A549 (cell line): Measurements from ENCODE around the gene ZNF536. TPM values are rescaled to one million over a fixed set of nuclear protein-coding genes. Genes with fewer than 3 reads are reported as not detected.

ENCODE experiments used
- ATAC-seq, 2 experiments: fragments of 200-7000 bp in 1 of 2; fragments of >200 bp in 1 of 2; cut with Nextera tagmentation in 1 of 2; cut with Tn5 transposase in 1 of 2; 3 replicates each; pipeline versions ENCODE4 v1.8.0 to v1.9.1; 2018 to 2020; ENCODE audit warnings: mild to moderate bottlenecking in 1 of 2, moderate library complexity in 1 of 2
- CTCF ChIA-PET: fragments of 300-600 bp; sonication (Branson Sonifier 250); formaldehyde crosslinking; extraction: SDS; loops from one replicate; lab custom pipeline; 2021; ENCODE audit warnings: antibody characterized with exemption, inconsistent platforms; lab: Yijun Ruan, JAX
- POLR2A ChIA-PET: fragments of 350-600 bp; formaldehyde crosslinking; extraction: SDS; loops from one replicate; lab custom pipeline; 2021; ENCODE audit warnings: antibody characterized with exemption, inconsistent platforms; lab: Yijun Ruan, JAX
- DNase-seq, 2 experiments: peaks; one replicate each; pipeline versions ENCODE4 v3.0.0 to v3.0.0-alpha.2; 2011 to 2016; ENCODE audit warnings: low read depth in 1 of 2, low spot score in 1 of 2
- FAIRE-seq: peaks from 2 replicates; lab custom pipeline; 2011; peaks lifted over from hg19 to GRCh38; lab: Jason Lieb, UNC
- H3K27ac ChIP-seq, 2 experiments: fragments of >200 bp; sonication (Bioruptor Twin); formaldehyde crosslinking; 3 replicates each; pipeline ENCODE4 v1.5.1; 2016 to 2017
- H3K4me1 ChIP-seq: fragments of >200 bp; sonication (Bioruptor Twin); formaldehyde crosslinking; 3 replicates; pipeline ENCODE4 v1.6.1; 2016
- H3K4me2 ChIP-seq: fragments of >200 bp; sonication (Bioruptor Twin); formaldehyde crosslinking; 3 replicates; pipeline ENCODE4 v1.6.1; 2016
- H3K4me3 ChIP-seq: fragments of >200 bp; sonication (Bioruptor Twin); formaldehyde crosslinking; 3 replicates; pipeline ENCODE4 v1.5.1; 2016
- H3K9me3 ChIP-seq: fragments of >200 bp; sonication (Bioruptor Twin); formaldehyde crosslinking; 3 replicates; pipeline ENCODE4 v1.6.1; 2016
- CBX2 ChIP-seq: fragments of 200-600 bp; sonication (generic); IDR thresholded peaks from 2 replicates; pipeline ENCODE4 v1.6.1; 2016; ENCODE audit warnings: low read depth, mild to moderate bottlenecking, borderline replicate concordance
- EHF ChIP-seq: fragments of 250-450 bp; sonication (Bioruptor Pico); IDR thresholded peaks from 2 replicates; pipeline ENCODE4 v1.5.0; 2020; ENCODE audit warnings: mild to moderate bottlenecking
- EHMT2 ChIP-seq: fragments of 200-600 bp; sonication (generic); IDR thresholded peaks from 2 replicates; pipeline ENCODE4 v1.6.1; 2016; ENCODE audit warnings: antibody characterized with exemption, low read depth, mild to moderate bottlenecking, moderate library complexity
- GATA3 ChIP-seq: IDR thresholded peaks from 2 replicates; pipeline ENCODE4 v1.6.1; 2012; ENCODE audit warnings: borderline replicate concordance
- HOXB13 ChIP-seq: fragments of 250-450 bp; sonication (Bioruptor Pico); IDR thresholded peaks from 2 replicates; pipeline ENCODE4 v1.5.0; 2020; ENCODE audit warnings: low read depth, mild to moderate bottlenecking, moderate library complexity
- HOXB5 ChIP-seq: fragments of 250-450 bp; sonication (Bioruptor Pico); IDR thresholded peaks from 2 replicates; pipeline ENCODE4 v1.5.0; 2020; ENCODE audit warnings: mild to moderate bottlenecking, moderate library complexity
- MAFK ChIP-seq: fragments of 450-650 bp; IDR thresholded peaks from 2 replicates; pipeline ENCODE4 v1.6.1; 2014; ENCODE audit not compliant: partially characterized antibody
- MYC ChIP-seq: IDR thresholded peaks from 2 replicates; pipeline ENCODE4 v1.6.1; 2012; ENCODE audit warnings: mild to moderate bottlenecking, inconsistent platforms, low read length, improper control_type of control experiment, borderline replicate concordance
- POLR2AphosphoS2 ChIP-seq: conservative IDR thresholded peaks from 2 replicates; pipeline ENCODE4 v1.6.1; 2012; ENCODE audit warnings: low read length, improper control_type of control experiment, inconsistent platforms
- TFCP2L1 ChIP-seq: fragments of 250-450 bp; sonication (Bioruptor Pico); IDR thresholded peaks from 2 replicates; pipeline ENCODE4 v1.5.0; 2021; ENCODE audit warnings: mild to moderate bottlenecking
- TP53 ChIP-seq: fragments of 250-450 bp; sonication (Bioruptor Pico); IDR thresholded peaks from 2 replicates; pipeline ENCODE4 v1.5.0; 2021; ENCODE audit warnings: mild to moderate bottlenecking, moderate library complexity
- ZFP36 ChIP-seq: fragments of 450-650 bp; IDR thresholded peaks from 2 replicates; pipeline ENCODE4 v1.6.1; 2014; ENCODE audit warnings: borderline replicate concordance; ENCODE audit not compliant: partially characterized antibody
- ZSCAN20 ChIP-seq: fragments of 250-450 bp; sonication (Bioruptor Pico); IDR thresholded peaks from 2 replicates; pipeline ENCODE4 v1.8.0; 2022; ENCODE audit warnings: mild to moderate bottlenecking, moderate library complexity
- WGBS: methylation state at CpG from one replicate; pipeline ENCODE4 v1.1.6; 2017; ENCODE audit errors: missing lambda C conversion rate; 5-methylcytosine and 5-hydroxymethylcytosine counted together
- polyA plus RNA-seq, 4 experiments: library from polyadenylated mRNA; depleted of rRNA in 3 of 4; stranded (reverse); fragments of >200 nt; fragmentation: RNase III in 1 of 4; extraction: RNeasy Plus Mini Kit Qiagen cat#74134 plus additional on column Dnase treatment in 1 of 4; gene quantifications; 2 replicates in 3 of 4; 3 replicates in 1 of 4; pipeline ENCODE4 v1.2.3, GENCODE V29; 2011 to 2017
- TF ChIP-seq, protein P1 (sequence below): fragments of 150-350 bp; IDR thresholded peaks from 2 replicates; pipeline ENCODE4 v1.6.1; 2014; ENCODE audit warnings: low read depth, mild to moderate bottlenecking, low read length
- TF ChIP-seq, protein P2 (sequence below): fragments of >200 bp; sonication (Bioruptor Twin); formaldehyde crosslinking; IDR thresholded peaks from 3 replicates; pipeline ENCODE4 v1.6.1; 2016
- TF ChIP-seq, protein P3 (sequence below): fragments of >200 bp; sonication (Bioruptor Twin); formaldehyde crosslinking; IDR thresholded peaks from 2 replicates; pipeline ENCODE4 v1.6.1; 2016
- TF ChIP-seq, protein P4 (sequence below): fragments of 200-600 bp; sonication (generic); IDR thresholded peaks from 2 replicates; pipeline ENCODE4 v1.6.1; 2016; ENCODE audit warnings: antibody characterized with exemption, mild to moderate bottlenecking, moderate library complexity
- TF ChIP-seq, protein P5 (sequence below): IDR thresholded peaks from 2 replicates; pipeline ENCODE4 v1.6.1; 2012
- TF ChIP-seq, protein P6 (sequence below): fragments of 250-450 bp; sonication (Bioruptor Pico); IDR thresholded peaks from 2 replicates; pipeline ENCODE4 v1.5.0; 2020; ENCODE audit warnings: low read depth, mild to moderate bottlenecking, moderate library complexity

Gene ZNF536
- polyA plus RNA-seq, 2 of the 4 experiments (the other 2 are of a cell fraction), result not detected

DNA sequence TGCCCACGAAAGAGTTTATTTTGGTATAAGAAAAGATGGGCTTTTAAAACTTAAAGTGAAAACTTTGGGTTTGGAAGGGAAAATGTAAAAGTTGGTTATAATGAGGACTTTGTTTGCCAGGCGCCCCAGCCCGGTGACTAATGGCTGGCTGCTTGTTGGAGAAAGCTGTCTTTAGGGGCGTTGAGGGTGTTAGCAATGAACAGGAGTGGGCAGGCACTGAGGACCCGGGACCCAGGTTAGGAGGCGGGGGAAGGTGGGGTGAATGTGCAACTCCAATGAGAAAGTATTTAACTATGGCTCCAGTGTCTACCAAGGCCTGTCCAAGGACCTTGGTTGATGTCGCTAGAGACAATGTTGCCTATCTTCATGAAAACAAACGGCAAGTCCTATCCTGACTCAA is 118.6 kb downstream of the ZNF536 start:
- no peak for FAIRE-seq

DNA sequence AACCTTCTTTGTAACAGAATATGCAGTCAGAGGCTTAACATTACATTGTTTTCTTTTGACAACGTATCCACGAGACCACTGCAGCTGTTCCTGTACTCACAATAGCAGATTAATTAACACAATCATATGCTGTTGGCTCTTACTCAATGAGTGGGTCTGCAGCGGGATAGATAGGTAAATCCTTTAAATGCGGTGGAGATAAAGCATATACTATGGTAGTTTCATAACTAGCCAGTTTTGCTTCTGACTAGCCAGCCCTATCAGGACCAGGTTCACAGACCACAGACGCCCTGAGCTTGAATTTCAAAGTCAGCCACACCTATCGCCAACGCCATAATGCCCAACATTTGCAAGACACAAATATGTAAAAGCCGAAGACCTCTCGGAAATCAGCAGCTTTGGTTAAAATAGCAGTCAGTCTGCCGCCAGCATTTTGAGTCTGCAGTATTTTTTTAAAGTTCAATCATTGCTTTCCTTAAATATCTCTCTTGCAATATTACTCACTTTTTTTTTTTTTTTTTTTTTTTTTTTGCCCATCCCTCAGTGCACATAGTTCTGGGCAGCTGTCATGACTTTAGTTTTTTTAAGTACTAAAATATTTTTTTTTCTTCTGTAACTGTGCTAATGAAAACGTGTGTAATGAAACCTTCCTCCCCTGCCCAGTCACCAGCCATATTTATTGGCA is 120.5 kb downstream of the ZNF536 start:
- ATAC-seq, result no peak
- FAIRE-seq, result no peak
- TF ChIP-seq HOXB5 (CRISPR knock-in tag), result no peak
- TF ChIP-seq TFCP2L1, result no peak
- TF ChIP-seq HOXB13 (CRISPR knock-in tag), result no peak
- TF ChIP-seq MYC, result no peak
- no peak for TF ChIP-seq ZFP36
- TF ChIP-seq, protein P1, sequence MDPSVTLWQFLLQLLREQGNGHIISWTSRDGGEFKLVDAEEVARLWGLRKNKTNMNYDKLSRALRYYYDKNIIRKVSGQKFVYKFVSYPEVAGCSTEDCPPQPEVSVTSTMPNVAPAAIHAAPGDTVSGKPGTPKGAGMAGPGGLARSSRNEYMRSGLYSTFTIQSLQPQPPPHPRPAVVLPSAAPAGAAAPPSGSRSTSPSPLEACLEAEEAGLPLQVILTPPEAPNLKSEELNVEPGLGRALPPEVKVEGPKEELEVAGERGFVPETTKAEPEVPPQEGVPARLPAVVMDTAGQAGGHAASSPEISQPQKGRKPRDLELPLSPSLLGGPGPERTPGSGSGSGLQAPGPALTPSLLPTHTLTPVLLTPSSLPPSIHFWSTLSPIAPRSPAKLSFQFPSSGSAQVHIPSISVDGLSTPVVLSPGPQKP, result no peak
- TF ChIP-seq, protein P2, sequence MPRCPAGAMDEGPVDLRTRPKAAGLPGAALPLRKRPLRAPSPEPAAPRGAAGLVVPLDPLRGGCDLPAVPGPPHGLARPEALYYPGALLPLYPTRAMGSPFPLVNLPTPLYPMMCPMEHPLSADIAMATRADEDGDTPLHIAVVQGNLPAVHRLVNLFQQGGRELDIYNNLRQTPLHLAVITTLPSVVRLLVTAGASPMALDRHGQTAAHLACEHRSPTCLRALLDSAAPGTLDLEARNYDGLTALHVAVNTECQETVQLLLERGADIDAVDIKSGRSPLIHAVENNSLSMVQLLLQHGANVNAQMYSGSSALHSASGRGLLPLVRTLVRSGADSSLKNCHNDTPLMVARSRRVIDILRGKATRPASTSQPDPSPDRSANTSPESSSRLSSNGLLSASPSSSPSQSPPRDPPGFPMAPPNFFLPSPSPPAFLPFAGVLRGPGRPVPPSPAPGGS, result no peak
- TF ChIP-seq, protein P3, sequence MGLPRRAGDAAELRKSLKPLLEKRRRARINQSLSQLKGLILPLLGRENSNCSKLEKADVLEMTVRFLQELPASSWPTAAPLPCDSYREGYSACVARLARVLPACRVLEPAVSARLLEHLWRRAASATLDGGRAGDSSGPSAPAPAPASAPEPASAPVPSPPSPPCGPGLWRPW, result no peak
- no peak for TF ChIP-seq MAFK
- TF ChIP-seq, protein P4, sequence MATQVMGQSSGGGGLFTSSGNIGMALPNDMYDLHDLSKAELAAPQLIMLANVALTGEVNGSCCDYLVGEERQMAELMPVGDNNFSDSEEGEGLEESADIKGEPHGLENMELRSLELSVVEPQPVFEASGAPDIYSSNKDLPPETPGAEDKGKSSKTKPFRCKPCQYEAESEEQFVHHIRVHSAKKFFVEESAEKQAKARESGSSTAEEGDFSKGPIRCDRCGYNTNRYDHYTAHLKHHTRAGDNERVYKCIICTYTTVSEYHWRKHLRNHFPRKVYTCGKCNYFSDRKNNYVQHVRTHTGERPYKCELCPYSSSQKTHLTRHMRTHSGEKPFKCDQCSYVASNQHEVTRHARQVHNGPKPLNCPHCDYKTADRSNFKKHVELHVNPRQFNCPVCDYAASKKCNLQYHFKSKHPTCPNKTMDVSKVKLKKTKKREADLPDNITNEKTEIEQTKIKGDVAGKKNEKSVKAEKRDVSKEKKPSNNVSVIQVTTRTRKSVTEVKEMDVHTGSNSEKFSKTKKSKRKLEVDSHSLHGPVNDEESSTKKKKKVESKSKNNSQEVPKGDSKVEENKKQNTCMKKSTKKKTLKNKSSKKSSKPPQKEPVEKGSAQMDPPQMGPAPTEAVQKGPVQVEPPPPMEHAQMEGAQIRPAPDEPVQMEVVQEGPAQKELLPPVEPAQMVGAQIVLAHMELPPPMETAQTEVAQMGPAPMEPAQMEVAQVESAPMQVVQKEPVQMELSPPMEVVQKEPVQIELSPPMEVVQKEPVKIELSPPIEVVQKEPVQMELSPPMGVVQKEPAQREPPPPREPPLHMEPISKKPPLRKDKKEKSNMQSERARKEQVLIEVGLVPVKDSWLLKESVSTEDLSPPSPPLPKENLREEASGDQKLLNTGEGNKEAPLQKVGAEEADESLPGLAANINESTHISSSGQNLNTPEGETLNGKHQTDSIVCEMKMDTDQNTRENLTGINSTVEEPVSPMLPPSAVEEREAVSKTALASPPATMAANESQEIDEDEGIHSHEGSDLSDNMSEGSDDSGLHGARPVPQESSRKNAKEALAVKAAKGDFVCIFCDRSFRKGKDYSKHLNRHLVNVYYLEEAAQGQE, result no peak
- TF ChIP-seq TP53 (CRISPR knock-in tag), result no peak
- TF ChIP-seq CBX2, result no peak
- TF ChIP-seq, protein P5, sequence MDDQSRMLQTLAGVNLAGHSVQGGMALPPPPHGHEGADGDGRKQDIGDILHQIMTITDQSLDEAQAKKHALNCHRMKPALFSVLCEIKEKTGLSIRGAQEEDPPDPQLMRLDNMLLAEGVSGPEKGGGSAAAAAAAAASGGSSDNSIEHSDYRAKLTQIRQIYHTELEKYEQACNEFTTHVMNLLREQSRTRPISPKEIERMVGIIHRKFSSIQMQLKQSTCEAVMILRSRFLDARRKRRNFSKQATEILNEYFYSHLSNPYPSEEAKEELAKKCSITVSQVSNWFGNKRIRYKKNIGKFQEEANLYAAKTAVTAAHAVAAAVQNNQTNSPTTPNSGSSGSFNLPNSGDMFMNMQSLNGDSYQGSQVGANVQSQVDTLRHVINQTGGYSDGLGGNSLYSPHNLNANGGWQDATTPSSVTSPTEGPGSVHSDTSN, result no peak

More for the DNA sequence above, 118.6 kb downstream of the ZNF536 start:
- ChIA-PET POLR2A (no interaction called here), CTCF (no interaction called here)
- TF ChIP-seq HOXB13 (CRISPR knock-in tag), result no peak
- TF ChIP-seq, protein P6, sequence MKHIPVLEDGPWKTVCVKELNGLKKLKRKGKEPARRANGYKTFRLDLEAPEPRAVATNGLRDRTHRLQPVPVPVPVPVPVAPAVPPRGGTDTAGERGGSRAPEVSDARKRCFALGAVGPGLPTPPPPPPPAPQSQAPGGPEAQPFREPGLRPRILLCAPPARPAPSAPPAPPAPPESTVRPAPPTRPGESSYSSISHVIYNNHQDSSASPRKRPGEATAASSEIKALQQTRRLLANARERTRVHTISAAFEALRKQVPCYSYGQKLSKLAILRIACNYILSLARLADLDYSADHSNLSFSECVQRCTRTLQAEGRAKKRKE, result no peak
- no peak for TF ChIP-seq EHF (CRISPR knock-in tag)
- TF ChIP-seq, protein P1, result no peak
- TF ChIP-seq ZSCAN20 (CRISPR knock-in tag), result no peak
- TF ChIP-seq EHMT2, result no peak
- no peak for TF ChIP-seq GATA3
- no peak for TF ChIP-seq POLR2AphosphoS2
- TF ChIP-seq, protein P5, result no peak
- TF ChIP-seq, protein P2, result no peak
- no peak overlapping the region for H3K4me2 ChIP-seq
- H3K9me3 ChIP-seq, result no peaks in the 10 kb centered on the region
- no peak overlapping the region for H3K27ac ChIP-seq
- no peak for ATAC-seq
- no peak for DNase-seq
- 11% methylated on average over 8 of the region's 8 CpGs for WGBS
- H3K4me3 ChIP-seq, result no peak overlapping the region
- no peaks in the 10 kb centered on the region for H3K4me1 ChIP-seq

More for the DNA sequence above, 120.5 kb downstream of the ZNF536 start:
- H3K27ac ChIP-seq, result no peak overlapping the region
- ChIA-PET POLR2A (no interaction called here), CTCF (no interaction called here)
- H3K4me3 ChIP-seq, result no peak overlapping the region
- no peaks in the 10 kb centered on the region for H3K9me3 ChIP-seq
- H3K4me2 ChIP-seq, result no peak overlapping the region
- H3K4me1 ChIP-seq, result no peaks in the 10 kb centered on the region
- 12% methylated on average over 11 of the region's 11 CpGs for WGBS
- no peak for DNase-seq
